ACC112 (cell line): ENCODE measurements around the gene AGAP1.

Experiments used
- H2AFZ ChIP-seq: fragments of 200-600 bp; sonication (generic); one replicate; pipeline ENCODE4 v1.6.0; 2017; ENCODE audit warnings: antibody characterized with exemption, low read length; ENCODE audit not compliant: unreplicated experiment
- H3K27ac ChIP-seq: fragments of 200-600 bp; sonication (generic); 2 replicates; pipeline ENCODE4 v1.5.1; 2014; ENCODE audit warnings: low read depth, mild to moderate bottlenecking, antibody characterized with exemption, low read length, moderate library complexity
- H3K27me3 ChIP-seq: fragments of 200-600 bp; sonication (generic); 2 replicates; pipeline ENCODE4 v1.6.1; 2014; ENCODE audit warnings: mild to moderate bottlenecking, antibody characterized with exemption, low read length, moderate library complexity, mixed read lengths; ENCODE audit not compliant: insufficient read depth
- H3K36me3 ChIP-seq: fragments of 200-600 bp; sonication (generic); 2 replicates; pipeline ENCODE4 v1.6.1; 2016; ENCODE audit warnings: mild to moderate bottlenecking, antibody characterized with exemption, low read length, moderate library complexity, mixed read lengths; ENCODE audit not compliant: insufficient read depth
- H3K4me1 ChIP-seq: fragments of 200-600 bp; sonication (generic); one replicate; pipeline ENCODE4 v1.6.1; 2016; ENCODE audit warnings: low read length, mixed read lengths; ENCODE audit not compliant: insufficient read depth, unreplicated experiment, control insufficient read depth
- H3K4me3 ChIP-seq: fragments of 200-600 bp; sonication (generic); 2 replicates; pipeline ENCODE4 v1.5.1; 2014; ENCODE audit warnings: mild to moderate bottlenecking, low read depth, low read length
- H3K79me2 ChIP-seq: fragments of 200-600 bp; sonication (generic); one replicate; pipeline ENCODE4 v1.6.0; 2016; ENCODE audit warnings: low read length; ENCODE audit not compliant: control insufficient read depth, unreplicated experiment, insufficient read depth

Gene AGAP1

DNA sequence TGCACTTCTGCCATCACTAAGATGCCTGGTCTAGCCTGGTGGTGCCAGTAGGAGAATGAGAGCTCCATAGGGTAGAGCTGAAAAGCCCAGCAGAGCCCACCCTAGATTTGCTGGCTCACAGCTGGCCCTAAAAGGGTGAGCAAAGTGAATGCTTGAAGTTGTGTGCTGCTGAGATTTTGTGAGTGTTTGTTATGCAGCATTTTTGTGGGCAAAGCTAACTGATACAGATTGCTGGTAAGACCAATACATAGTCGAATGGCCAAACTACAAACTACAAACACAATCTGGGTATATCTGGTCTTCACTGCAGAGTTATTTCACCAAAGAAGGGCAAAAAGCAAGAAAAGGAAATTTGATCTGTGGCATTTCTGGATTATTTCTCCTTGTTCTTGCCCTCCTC is 7.1 kb upstream of the AGAP1 start:
- H3K4me1 ChIP-seq = no peaks in the 10 kb centered on the region
- H2AFZ ChIP-seq = no peak overlapping the region
- no peaks in the 10 kb centered on the region for H3K36me3 ChIP-seq
- no peak overlapping the region for H3K4me3 ChIP-seq
- peaks cover 4% of the 10 kb centered on the region; the same call in 1 of the 2 replicates for H3K27me3 ChIP-seq
- no peaks in the 10 kb centered on the region for H3K79me2 ChIP-seq
- H3K27ac ChIP-seq = no peak overlapping the region

DNA sequence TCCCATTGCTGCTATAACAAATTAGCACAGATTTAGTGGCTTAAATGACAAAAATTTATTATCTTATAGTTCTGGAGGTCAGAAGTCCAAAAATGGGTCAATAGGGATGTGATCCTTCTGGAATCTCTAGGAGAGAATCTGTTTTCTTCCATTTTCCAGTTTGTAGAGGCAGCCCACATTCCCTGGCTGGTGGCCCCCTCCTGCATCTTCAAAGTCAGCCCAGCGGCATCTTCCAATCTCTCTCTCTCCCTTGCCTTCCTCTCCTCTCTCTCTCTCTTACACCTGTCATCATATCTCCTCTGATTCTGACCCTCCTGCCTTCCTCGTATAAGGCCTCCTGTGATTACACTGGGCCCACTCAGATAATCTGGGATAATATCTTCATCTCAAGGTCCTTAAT is 3.9 kb upstream of the AGAP1 start:
- H3K79me2 ChIP-seq = peaks cover 4% of the 10 kb centered on the region
- H3K36me3 ChIP-seq = no peaks in the 10 kb centered on the region
- H3K27me3 ChIP-seq = peaks cover 4% of the 10 kb centered on the region; the same call in 1 of the 2 replicates
- H3K4me1 ChIP-seq = no peaks in the 10 kb centered on the region
- no peak overlapping the region for H2AFZ ChIP-seq
- H3K27ac ChIP-seq = no peak overlapping the region
- no peak overlapping the region for H3K4me3 ChIP-seq

DNA sequence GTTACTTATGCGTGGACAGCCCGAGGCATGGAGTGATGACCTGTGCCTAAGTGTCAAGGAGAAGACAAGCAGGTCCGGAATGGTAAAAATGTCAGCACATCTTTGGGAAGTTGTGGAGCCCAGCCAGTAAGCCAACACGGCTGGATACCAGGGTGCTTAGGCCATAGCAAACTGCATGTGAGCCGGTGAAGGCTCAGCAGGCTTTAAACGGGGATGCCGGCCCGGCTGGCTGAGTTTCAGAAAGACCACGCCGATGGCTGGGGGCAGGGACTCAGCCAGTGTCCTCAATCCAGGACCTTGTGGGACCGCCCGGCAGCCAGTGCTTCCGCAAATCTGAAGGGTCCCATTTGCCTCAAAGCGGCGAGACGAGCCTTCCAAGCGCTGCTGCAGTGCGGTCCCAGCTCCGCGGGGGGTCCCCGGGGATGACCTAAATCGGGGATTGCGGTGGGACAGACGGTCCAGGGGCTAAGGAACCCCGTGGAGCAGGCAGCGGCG is 946 bp upstream of the AGAP1 start:
- no peak overlapping the region for H3K27ac ChIP-seq
- peak overlapping the region; percentile 79 for H3K4me3 ChIP-seq
- peaks cover 33% of the 10 kb centered on the region for H3K79me2 ChIP-seq
- no peaks in the 10 kb centered on the region for H3K36me3 ChIP-seq
- H3K4me1 ChIP-seq = peaks cover 14% of the 10 kb centered on the region
- H3K27me3 ChIP-seq = no peaks in the 10 kb centered on the region
- H2AFZ ChIP-seq = peak overlapping the region; percentile 100

DNA sequence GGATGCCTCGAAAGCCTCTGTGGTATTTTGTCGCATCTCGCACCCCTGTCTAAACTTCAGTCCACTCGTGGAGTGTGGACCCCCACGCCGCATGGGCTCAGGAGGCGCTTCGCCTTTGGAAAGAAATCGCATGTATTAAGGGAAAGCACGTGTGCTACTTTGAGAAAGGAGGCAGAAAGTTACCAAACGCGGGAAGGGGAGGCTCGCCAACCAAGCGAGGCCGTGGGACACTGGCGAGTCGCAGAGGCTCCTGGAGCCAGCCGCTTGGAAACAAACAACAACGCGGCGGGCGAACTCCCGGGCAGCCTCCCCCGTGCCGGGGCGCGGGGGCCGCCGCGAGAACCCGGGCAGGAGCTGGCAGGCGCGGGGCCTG is 455 bp upstream of the AGAP1 start:
- Histone ChIP-seq H3K79me2 (peaks cover 38% of the 10 kb centered on the region), H3K27ac (peak overlapping the region; percentile 19; the same call in 1 of the 2 replicates), H3K36me3 (no peaks in the 10 kb centered on the region), H2AFZ (peak overlapping the region; percentile 100), H3K4me3 (peak overlapping the region; percentile 79), H3K27me3 (no peaks in the 10 kb centered on the region), H3K4me1 (peaks cover 14% of the 10 kb centered on the region)

DNA sequence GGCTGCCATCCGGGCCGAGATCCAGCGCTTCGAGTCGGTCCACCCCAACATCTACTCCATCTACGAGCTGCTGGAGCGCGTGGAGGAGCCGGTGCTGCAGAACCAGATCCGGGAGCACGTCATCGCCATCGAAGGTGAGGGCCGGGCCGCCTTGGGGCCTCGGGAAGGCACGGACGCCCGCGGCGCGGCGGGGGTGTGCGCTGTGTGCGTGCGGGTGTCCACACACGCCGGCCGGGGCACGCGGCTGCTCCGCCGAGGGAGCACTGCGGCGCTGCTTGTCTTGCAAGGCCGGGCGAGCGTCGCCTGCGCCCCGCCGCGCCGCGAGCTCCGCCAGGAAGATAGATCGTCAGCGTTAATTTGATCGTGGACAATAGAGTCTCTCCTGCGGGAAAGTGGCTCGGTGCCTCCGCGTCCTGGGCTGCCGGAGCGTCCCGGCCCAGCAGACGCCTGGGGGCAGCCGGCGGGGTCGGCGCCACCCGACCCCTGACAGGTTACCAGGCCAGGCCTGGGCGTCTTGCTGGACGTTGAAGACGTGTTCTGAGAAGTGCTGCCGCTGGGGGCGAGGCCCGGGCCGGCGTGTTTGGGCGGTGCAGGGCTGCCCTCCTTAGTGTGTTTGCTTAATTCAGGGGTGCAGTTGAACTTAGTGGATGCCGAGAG is 1.0 kb downstream of the AGAP1 start:
- Histone ChIP-seq H2AFZ (peak overlapping the region; percentile 32), H3K27ac (no peak overlapping the region), H3K4me3 (peak overlapping the region; percentile 99), H3K79me2 (peaks cover 52% of the 10 kb centered on the region), H3K4me1 (peaks cover 14% of the 10 kb centered on the region), H3K36me3 (no peaks in the 10 kb centered on the region), H3K27me3 (no peaks in the 10 kb centered on the region)

DNA sequence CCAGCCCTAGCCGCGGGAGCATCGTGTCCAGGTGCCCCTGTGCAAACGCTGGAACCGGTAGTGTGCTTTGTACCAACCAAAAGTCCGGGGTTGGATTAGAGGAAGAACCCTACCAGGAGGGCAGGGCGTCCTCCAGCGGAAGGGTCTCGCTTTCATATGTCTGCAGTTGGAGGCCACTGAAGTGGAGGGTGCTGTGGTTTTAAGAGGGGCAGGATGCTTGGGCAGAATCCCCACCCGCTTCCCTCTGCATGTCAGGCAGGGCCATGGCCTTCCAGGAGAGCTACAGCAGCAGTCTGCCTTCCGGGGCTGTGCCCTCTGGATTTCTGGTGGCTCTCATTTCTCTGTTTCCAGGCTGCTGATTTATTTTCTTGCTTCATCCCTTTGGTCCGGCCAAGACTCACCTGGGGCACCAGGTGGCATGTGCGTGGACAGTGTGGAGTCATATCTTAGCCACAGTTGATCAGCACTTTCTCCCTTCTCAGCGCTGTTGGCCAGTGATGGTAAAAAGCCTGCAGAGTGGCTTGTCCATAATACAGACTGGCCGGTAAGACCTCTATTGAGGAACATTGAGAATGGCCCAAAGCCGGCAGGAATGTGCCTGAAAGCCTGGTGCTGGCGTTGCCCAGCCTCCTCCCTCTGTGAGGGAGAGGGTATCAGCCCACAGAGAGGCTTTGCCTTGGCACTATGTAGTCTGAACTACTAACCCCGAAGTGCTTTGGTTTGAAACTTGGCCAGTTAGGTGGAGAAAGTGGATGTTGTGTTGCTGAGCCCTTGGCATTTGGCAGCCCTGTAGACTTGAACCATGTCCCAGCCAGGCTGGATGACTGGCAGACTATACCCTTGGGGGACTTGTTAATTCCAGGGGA is 1.8 kb downstream of the AGAP1 start:
- H3K36me3 ChIP-seq = no peaks in the 10 kb centered on the region
- peak overlapping the region; percentile 32 for H2AFZ ChIP-seq
- H3K79me2 ChIP-seq = peaks cover 60% of the 10 kb centered on the region
- peak overlapping the region; percentile 99 for H3K4me3 ChIP-seq
- H3K27ac ChIP-seq = no peak overlapping the region
- H3K4me1 ChIP-seq = peaks cover 18% of the 10 kb centered on the region
- H3K27me3 ChIP-seq = no peaks in the 10 kb centered on the region

DNA sequence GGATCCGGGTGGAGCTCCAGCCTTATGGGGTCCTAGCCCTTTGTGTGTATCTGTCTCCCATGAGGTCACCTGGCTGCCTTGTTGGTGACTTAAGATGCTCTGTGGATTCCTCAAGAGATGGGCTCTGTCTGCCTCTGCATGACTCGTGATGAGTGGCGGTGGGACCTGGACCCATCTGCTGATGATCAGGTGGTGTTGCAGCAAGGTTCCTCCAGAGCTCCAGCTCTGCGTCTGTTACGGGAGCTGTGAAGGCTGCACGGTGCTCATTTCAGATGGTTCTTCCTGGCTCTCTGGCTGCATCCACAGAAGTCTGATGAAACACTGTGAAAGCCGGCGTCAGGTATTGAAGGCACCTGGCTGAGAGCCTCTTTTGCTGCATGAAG is 2.4 kb downstream of the AGAP1 start:
- H3K27ac ChIP-seq = no peak overlapping the region
- H3K4me3 ChIP-seq = peak overlapping the region; percentile 99
- no peak overlapping the region for H2AFZ ChIP-seq
- H3K4me1 ChIP-seq = peaks cover 24% of the 10 kb centered on the region
- H3K27me3 ChIP-seq = no peaks in the 10 kb centered on the region
- no peaks in the 10 kb centered on the region for H3K36me3 ChIP-seq
- peaks cover 65% of the 10 kb centered on the region for H3K79me2 ChIP-seq

DNA sequence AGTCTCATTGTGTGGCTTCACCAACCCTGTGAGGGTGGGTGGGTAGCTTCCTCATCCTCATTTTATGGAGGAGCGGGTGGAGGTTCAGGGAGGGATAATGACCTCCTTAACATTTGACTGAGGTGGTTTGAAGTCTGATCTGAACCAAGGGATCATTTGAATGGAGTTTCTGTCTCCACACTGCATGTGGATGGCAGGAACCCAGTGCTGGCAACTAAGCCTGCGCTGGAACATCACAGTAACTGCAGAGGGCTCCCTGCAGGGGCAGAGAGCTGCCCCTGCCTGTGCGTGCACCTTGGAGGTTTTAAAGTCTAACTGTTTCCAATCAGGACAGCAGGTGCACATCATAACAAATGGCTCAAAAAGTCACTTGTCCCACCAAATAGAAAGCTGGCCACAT is 3.3 kb downstream of the AGAP1 start:
- Histone ChIP-seq H3K27me3 (no peaks in the 10 kb centered on the region), H3K4me3 (no peak overlapping the region), H2AFZ (no peak overlapping the region), H3K4me1 (peaks cover 33% of the 10 kb centered on the region), H3K36me3 (no peaks in the 10 kb centered on the region), H3K27ac (no peak overlapping the region), H3K79me2 (peaks cover 73% of the 10 kb centered on the region)

DNA sequence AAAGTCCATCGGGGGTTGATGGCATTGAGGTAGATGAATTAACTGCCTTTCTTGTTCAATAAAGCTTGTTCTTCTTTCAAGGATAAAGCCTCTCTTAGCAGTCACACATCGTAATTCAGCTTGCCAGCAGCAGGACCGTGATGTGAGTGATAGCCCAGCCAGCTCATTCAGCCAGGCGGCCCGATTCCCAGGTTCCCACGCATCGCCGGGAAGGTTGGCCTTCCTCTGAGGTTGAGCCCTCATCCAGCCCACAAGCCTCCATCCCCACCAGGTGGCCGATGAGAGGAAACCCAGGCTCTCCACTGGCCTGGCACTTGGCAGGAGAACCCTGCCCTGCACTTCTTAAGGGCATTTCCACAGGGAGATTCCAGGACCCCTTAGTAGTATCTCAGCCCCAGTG is 4.7 kb downstream of the AGAP1 start:
- peaks cover 34% of the 10 kb centered on the region for H3K4me1 ChIP-seq
- no peak overlapping the region for H3K4me3 ChIP-seq
- H3K27ac ChIP-seq = no peak overlapping the region
- H3K79me2 ChIP-seq = peaks cover 88% of the 10 kb centered on the region
- no peak overlapping the region for H2AFZ ChIP-seq
- H3K36me3 ChIP-seq = no peaks in the 10 kb centered on the region
- H3K27me3 ChIP-seq = no peaks in the 10 kb centered on the region

DNA sequence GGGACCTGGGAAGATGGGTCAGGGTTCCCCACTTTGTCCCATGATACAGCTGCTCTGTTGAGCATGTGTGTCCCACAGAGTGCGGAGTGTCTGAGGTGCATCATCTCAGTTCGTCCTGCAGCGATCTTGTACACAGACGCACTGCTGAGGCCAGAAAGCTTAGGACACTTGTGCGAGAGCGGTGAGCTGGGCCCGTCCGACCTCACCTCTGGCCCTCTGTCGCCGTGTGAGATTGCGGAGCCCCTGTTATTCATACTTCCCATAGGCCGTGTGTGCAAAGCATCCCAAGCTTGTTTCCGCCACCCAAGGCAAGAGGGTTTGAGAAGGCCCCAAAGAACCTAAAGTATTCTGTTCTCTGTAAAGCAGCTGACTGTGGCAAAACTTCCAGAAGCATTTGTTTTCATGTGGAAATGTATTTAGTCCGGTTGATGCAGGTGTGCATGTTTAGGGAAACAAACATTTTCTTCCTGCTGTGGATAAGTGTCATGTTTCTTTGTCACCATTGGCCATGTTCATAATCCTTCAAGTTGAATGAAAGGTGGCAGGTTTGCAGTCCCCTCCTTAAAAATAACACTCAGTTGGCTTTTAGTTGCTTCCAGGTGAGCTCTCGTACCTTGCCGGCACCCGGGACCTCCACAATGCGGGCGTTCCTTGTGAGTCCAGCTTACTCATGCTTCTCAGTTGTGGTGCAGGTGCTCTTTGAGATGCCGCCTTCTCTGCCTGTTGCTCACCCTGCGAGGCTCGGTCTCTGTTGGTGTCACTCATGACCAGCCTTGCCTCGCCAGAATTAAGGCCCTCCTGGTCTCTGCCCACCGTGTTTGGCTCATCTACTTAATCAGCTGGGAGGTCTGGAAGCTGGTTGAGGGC is 5.3 kb downstream of the AGAP1 start:
- Histone ChIP-seq H3K27ac (no peak overlapping the region), H3K27me3 (no peaks in the 10 kb centered on the region), H2AFZ (no peak overlapping the region), H3K4me3 (no peak overlapping the region), H3K36me3 (no peaks in the 10 kb centered on the region), H3K79me2 (peaks cover 94% of the 10 kb centered on the region), H3K4me1 (peaks cover 34% of the 10 kb centered on the region)
